ENCODE measurements around the gene HSD17B14.
"Not testable (repeated sequence)": the region's sequence is repeated elsewhere in the genome, so short reads cannot be mapped to it uniquely, and the experiment has no call there.

The HSD17B14 gene

GRCh38 chr19:48879025-48879637, 42.8 kb upstream of the HSD17B14 start:
- Histone ChIP-seq H3K4me2 (ENCODE audit: low read length) (no peak overlapping the region), H3K79me2 (ENCODE audit: low read length) (peaks cover 27% of the 10 kb centered on the region), H4K20me1 (ENCODE audit: insufficient read depth, low read length) (peaks cover 1% of the 10 kb centered on the region; the same call in 1 of the 2 replicates)

GRCh38 chr19:48878196-48879024, 42.1 kb upstream of the HSD17B14 start:
- Histone ChIP-seq H3K79me2 (ENCODE audit: low read length) (peaks cover 34% of the 10 kb centered on the region), H3K4me2 (ENCODE audit: low read length) (no peak overlapping the region), H3K4me1 (ENCODE audit: low read length) (peaks cover 50% of the 10 kb centered on the region), H4K20me1 (ENCODE audit: insufficient read depth, low read length) (peaks cover 8% of the 10 kb centered on the region), H3K27me3 (ENCODE audit: low read depth, low read length) (no peaks in the 10 kb centered on the region), H3K4me3 (ENCODE audit: low read length) (no peak overlapping the region), H3K9me3 (ENCODE audit: insufficient read depth, low read length) (peaks cover 11% of the 10 kb centered on the region), H3K9ac (ENCODE audit: low read length) (no peak overlapping the region), H3K27ac (ENCODE audit: low read length) (no peak overlapping the region), H3K36me3 (replicated peaks; ENCODE audit: low read depth, low read length) (peaks cover 44% of the 10 kb centered on the region), H2AFZ (ENCODE audit: low read depth, low read length) (no peak overlapping the region)
- TF ChIP-seq CTCF (IDR thresholded peaks at IDR 0.05; ENCODE audit: low read depth, low read length) (no peak), EZH2phosphoT487 (IDR thresholded peaks at IDR 0.05; ENCODE audit: low read depth) (no peak)

More at GRCh38 chr19:48879025-48879637, 42.8 kb upstream of the HSD17B14 start:
- Histone ChIP-seq H3K27ac (ENCODE audit: low read length) (no peak overlapping the region), H3K27me3 (ENCODE audit: low read depth, low read length) (no peaks in the 10 kb centered on the region), H3K4me1 (ENCODE audit: low read length) (peaks cover 43% of the 10 kb centered on the region), H3K4me3 (ENCODE audit: low read length) (no peak overlapping the region), H3K9me3 (ENCODE audit: insufficient read depth, low read length) (peaks cover 11% of the 10 kb centered on the region), H3K9ac (ENCODE audit: low read length) (no peak overlapping the region), H2AFZ (ENCODE audit: low read depth, low read length) (no peak overlapping the region), H3K36me3 (replicated peaks; ENCODE audit: low read depth, low read length) (peaks cover 43% of the 10 kb centered on the region)
- TF ChIP-seq CTCF (IDR thresholded peaks at IDR 0.05; ENCODE audit: low read depth, low read length) = no peak
- TF ChIP-seq EZH2phosphoT487 (IDR thresholded peaks at IDR 0.05; ENCODE audit: low read depth) = no peak

GRCh38 chr19:48877855-48878195, 41.5 kb upstream of the HSD17B14 start:
- H3K4me2 ChIP-seq (ENCODE audit: low read length) = no peak overlapping the region
- no peak overlapping the region for H3K4me3 ChIP-seq (ENCODE audit: low read length)
- TF ChIP-seq EZH2phosphoT487 (IDR thresholded peaks at IDR 0.05; ENCODE audit: low read depth) (no peak), CTCF (IDR thresholded peaks at IDR 0.05; ENCODE audit: low read depth, low read length) (no peak)
- H3K27ac ChIP-seq (ENCODE audit: low read length) = no peak overlapping the region
- peaks cover 13% of the 10 kb centered on the region for H4K20me1 ChIP-seq (ENCODE audit: insufficient read depth, low read length)
- peaks cover 48% of the 10 kb centered on the region for H3K36me3 ChIP-seq (replicated peaks; ENCODE audit: low read depth, low read length)
- peaks cover 11% of the 10 kb centered on the region for H3K9me3 ChIP-seq (ENCODE audit: insufficient read depth, low read length)
- no peak overlapping the region for H2AFZ ChIP-seq (ENCODE audit: low read depth, low read length)
- H3K4me1 ChIP-seq (ENCODE audit: low read length) = peaks cover 50% of the 10 kb centered on the region
- H3K79me2 ChIP-seq (ENCODE audit: low read length) = peaks cover 40% of the 10 kb centered on the region
- H3K27me3 ChIP-seq (ENCODE audit: low read depth, low read length) = no peaks in the 10 kb centered on the region
- H3K9ac ChIP-seq (ENCODE audit: low read length) = no peak overlapping the region

DNA sequence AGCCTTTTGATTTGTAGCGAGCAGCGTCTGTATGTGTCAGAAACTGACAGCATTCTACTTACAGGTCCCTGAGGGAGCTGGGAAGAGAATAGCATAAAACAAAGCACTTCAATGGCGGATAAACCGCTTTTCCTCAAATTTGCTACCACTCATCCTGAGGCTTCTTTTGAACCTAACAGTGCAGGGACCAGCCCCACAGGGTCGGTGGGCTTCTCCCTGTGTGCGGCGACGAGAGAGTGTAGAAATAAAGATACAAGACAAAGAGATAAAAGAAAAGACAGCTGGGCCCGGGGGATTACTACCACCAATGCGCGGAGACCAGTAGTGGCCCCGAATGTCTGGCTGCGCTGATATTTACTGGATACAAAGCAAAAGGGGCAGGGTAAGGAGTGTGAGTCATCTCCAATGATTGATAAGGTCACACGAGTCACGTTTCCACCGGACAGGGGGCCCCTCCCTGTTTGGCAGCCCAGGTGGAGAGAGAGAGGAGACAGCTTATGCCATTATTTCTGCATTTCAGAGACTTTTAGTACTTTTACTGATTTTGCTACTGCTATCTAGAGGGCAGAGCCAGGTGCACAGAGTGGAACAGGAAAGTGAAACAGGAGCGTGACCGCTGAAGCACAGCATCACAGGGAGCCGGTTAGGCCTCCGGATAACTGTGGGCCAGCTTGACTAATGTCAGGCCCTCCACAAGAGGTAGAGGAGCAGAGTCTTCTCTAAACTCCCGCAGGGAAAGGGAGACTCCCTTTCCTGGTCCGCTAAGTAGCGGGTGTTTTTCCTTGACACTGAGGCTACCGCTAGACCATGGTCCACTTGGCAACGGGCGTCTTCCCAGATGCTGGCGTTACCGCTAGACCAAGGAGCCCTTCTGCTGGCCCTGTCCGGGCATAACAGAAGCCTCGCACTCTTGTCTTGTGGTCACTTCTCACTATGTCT, 40.0 kb upstream of the HSD17B14 start:
- H3K4me3 ChIP-seq (ENCODE audit: low read length) = peak overlapping the region; percentile 91
- peak overlapping the region; percentile 95 for H3K27ac ChIP-seq (ENCODE audit: low read length)
- not testable (repeated sequence) for H2AFZ ChIP-seq (ENCODE audit: low read depth, low read length); H3K27me3 ChIP-seq (ENCODE audit: low read depth, low read length); H3K9me3 ChIP-seq (ENCODE audit: insufficient read depth, low read length)
- peaks cover 13% of the 10 kb centered on the region for H4K20me1 ChIP-seq (ENCODE audit: insufficient read depth, low read length)
- H3K4me1 ChIP-seq (ENCODE audit: low read length) = peaks cover 47% of the 10 kb centered on the region
- peaks cover 45% of the 10 kb centered on the region for H3K36me3 ChIP-seq (replicated peaks; ENCODE audit: low read depth, low read length)
- peak overlapping the region; percentile 92 for H3K4me2 ChIP-seq (ENCODE audit: low read length)
- H3K9ac ChIP-seq (ENCODE audit: low read length) = peak overlapping the region; percentile 87
- H3K79me2 ChIP-seq (ENCODE audit: low read length) = peaks cover 47% of the 10 kb centered on the region

All from OCI-LY3 (cell line).